Astrocyte of the hippocampus (primary cell): ENCODE data around the gene GPR62.

ENCODE experiments used
- DNase-seq: peaks from one replicate; pipeline ENCODE4 v3.0.0; 2011; ENCODE audit warnings: low read depth, low spot score

The GPR62 gene

GRCh38 chr3:51954713-51955112 lies 468 bp upstream of the GPR62 start:
- DNase-seq = no peak

- peak; percentile 84 for DNase-seq
Measured at GRCh38 chr3:51955893-51956770, 951 bp downstream of the GPR62 start.

GRCh38 chr3:51957520-51958205 lies 2.5 kb downstream of the GPR62 start:
- no peak for DNase-seq

GRCh38 chr3:51958603-51959521 lies 3.7 kb downstream of the GPR62 start:
- DNase-seq = no peak

GRCh38 chr3:51959651-51960050 lies 4.5 kb downstream of the GPR62 start:
- no peak for DNase-seq

GRCh38 chr3:51960386-51960785 lies 5.2 kb downstream of the GPR62 start:
- no peak for DNase-seq

- no peak for DNase-seq
Measured at GRCh38 chr3:51961011-51961410, 5.8 kb downstream of the GPR62 start.

- DNase-seq = no peak
Measured at GRCh38 chr3:51961602-51962569, 6.7 kb downstream of the GPR62 start.

- no peak for DNase-seq
Measured at GRCh38 chr3:51962854-51963530, 7.8 kb downstream of the GPR62 start.

GRCh38 chr3:51963951-51964451 lies 8.8 kb downstream of the GPR62 start:
- no peak for DNase-seq

- DNase-seq = no peak
Measured at GRCh38 chr3:51964521-51964920, 9.3 kb downstream of the GPR62 start.

- no peak for DNase-seq
Measured at GRCh38 chr3:51966016-51966415, 10.8 kb downstream of the GPR62 start.

GRCh38 chr3:51966486-51966885 lies 11.3 kb downstream of the GPR62 start:
- peak; percentile 25 for DNase-seq

- DNase-seq = no peak
Measured at GRCh38 chr3:51966922-51967383, 11.8 kb downstream of the GPR62 start.

- DNase-seq = peak; percentile 80
Measured at GRCh38 chr3:51967384-51968169, 12.4 kb downstream of the GPR62 start, which contains the start of gene PCBP4. Gene PCBP4 (minus strand): TSS chr3:51967454. CDS start chr3:51961240, 6,214 bp downstream.

- no peak for DNase-seq
Measured at GRCh38 chr3:51968170-51968775, 13.1 kb downstream of the GPR62 start.

- DNase-seq = no peak
Measured at GRCh38 chr3:51968883-51969678, 13.9 kb downstream of the GPR62 start.

GRCh38 chr3:51969841-51970240 lies 14.7 kb downstream of the GPR62 start:
- DNase-seq = no peak
